GM19025 (cell line): ENCODE data around the gene PRAC1.
"Not testable (repeated sequence)": the region's sequence is repeated elsewhere in the genome, so short reads cannot be mapped to it uniquely, and the experiment has no call there.

ENCODE experiments used
- ATAC-seq: cut with Tn5 transposase; IDR thresholded peaks from one replicate; pipeline ENCODE4 v1.9.1; 2021; ENCODE audit warnings: mild to moderate bottlenecking, low read depth, moderate library complexity; ENCODE audit not compliant: unreplicated experiment

Gene PRAC1

DNA sequence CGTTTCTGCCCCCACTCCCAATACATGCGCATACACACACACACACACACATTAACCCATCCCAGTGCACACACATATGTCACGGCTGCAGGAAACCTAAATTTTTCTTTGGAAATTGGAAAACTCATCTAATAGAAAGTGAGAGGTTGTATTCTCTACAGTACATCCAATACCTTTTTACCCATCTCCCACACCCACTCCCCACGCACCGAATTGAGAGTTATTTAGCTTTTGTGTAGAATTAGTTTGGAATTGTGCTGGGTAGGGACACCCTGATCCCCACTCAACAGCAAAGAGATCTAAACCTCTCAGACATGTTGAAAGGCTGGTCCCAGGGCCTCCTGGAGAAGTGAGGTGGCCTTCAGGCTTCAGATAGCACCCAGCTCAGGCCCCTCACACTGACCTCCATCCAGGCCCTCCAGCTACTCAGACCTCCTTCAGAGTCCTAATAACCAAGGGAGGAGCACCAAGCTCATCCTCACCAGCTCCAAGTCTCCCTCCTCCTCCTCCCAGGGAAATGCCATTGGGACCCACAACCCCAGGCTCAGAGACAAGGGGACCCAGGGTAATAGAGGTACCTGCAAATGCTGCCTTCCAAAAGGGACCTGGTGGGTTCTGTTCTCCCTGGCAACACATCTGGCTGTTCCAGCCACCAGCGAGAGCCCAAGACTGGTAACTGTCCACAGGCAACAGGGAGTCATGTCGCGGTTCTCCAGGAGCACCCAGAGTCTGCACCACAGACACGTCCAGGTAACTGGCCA lies 5.3 kb upstream of the PRAC1 start:
- no peak for ATAC-seq

DNA sequence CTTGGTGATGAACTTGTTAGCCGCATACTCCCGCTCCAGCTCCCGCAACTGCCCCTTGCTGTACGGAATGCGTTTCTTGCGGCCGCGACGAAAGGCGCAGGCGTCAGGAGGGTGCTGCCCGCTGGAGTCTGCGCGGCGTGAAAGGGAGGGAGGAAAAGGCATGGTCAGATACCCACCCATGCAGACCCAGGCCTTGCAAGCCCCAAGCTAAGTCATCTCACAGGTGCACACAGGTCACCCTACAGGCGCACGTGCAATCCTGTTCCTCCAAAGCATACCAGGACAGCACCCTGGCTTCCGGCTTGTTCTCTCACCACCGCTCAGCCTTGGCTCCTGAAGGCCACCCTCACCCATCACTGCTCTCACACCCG lies 4.6 kb upstream of the PRAC1 start:
- ATAC-seq = no peak

DNA sequence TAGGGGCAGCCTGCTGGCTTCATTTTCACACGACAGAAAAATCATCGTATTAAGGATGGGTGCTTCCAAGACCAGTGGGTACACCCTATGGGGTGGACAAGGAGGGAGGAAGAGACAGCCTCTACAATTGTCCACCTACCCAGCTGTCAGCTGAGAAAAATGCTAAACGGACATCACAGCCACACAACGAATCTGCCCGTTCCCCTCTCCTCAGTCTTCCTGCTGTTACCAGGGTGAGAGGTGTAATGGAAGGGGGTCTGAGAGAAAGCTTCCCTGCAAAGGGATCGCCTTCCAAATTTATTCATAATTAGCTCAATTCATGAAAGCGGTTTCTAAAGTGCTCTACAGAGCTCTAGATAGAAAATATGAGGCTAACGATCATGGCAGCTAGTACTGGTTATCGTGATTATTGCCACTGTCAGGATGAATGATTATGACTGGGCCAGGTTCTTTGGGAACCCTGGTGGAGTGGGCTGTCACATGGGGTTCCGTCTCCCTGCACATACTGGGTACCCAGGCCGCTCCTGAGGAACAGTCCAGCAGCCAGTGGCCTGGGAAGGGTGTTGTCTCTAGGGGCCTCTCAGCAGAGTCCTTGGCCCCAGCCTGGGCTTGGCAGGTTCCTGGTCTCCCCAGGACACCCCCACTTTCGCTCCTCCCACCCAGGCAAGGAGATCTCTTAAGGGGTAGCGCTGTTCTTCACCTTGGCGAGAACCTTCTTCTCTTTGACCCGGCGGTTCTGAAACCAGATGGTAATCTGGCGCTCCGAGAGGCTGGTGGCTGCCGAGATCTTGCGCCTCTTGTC lies 4.0 kb upstream of the PRAC1 start:
- ATAC-seq = no peak

DNA sequence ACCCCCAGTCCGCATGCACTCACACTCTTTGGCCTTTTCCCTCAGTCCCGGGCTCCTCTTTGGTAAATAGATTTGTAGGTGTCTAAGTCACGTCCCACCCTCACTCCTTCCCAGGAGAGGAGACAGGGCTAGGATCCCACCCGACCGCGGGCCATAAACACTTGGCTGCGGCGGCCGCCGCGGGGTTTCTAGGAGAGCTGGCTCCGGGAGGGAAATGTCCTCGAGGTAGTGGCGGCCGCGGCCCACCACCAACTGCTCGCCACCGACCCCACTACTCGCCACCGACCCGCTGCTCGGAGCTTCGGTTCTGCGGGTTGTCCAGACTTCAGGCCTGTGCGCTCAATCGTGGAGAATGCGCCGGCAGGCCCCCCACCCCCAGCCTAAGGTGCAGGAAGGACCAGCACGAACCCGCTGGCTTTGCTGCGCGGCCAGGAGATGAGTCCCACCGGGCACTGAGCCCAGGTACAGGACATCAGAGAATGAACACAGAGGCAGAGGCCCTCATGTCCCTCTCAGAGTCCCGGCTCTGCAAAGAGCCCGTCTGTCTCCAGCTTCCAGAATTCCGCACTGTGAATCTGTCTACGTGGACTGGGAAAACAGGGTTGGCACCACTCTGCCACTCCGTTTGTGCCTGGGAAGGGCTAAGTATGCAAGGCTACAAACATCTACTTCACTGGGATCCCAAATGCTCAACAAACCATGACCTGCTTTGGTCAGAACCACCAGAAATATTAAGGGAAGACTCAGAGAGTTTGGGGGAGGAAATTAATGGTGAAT lies 3.2 kb upstream of the PRAC1 start:
- no peak for ATAC-seq

DNA sequence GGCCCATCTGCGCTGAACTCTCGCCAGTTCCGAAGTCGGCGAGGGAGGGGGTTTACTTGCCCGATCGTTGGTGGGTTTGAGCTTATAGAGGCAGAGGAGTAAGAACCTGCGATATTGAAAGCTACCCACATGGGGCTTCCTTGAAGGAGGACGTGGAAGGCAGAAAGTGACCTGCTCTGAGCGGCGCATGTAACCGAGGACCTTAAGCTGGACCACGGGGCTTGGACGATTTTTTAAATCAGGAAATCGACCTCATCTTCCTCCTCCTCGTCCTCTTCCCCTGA lies 2.6 kb upstream of the PRAC1 start:
- ATAC-seq = no peak

DNA sequence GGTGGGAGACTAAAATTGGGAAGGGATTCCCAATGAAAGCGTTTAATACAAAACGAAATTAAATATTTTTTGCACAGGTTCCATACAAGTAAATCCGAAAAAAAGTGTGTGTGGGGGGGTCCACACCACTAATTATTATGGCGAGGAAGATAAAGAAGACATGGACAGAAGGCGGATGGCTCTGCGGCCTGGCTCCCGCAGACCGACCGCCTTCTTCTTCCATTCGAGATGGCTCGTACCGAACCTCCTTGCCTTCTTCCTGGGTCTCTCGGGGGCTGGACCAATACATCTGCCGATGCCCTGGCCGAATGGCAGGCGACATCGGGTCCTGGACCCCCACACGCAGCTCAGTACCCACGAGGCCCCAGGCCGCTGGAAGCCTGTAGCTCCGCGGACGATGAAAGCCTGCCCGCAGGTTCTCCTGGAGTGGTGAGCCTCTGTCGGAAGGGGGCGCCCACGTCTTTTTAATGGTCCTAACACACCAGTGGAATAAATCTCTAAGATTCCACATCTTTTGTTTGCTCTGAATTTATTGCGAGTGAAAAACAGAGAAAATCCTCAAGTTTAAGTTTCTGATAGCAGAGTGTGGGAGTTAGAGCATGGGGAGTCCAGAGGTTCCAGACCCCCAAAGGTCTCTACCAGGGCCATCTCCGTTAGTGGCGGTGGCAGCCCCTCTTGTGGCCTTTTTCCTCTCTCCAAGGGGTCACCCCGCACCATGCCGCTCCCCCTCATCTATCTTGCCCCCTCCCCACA lies 2.1 kb upstream of the PRAC1 start:
- ATAC-seq = no peak

DNA sequence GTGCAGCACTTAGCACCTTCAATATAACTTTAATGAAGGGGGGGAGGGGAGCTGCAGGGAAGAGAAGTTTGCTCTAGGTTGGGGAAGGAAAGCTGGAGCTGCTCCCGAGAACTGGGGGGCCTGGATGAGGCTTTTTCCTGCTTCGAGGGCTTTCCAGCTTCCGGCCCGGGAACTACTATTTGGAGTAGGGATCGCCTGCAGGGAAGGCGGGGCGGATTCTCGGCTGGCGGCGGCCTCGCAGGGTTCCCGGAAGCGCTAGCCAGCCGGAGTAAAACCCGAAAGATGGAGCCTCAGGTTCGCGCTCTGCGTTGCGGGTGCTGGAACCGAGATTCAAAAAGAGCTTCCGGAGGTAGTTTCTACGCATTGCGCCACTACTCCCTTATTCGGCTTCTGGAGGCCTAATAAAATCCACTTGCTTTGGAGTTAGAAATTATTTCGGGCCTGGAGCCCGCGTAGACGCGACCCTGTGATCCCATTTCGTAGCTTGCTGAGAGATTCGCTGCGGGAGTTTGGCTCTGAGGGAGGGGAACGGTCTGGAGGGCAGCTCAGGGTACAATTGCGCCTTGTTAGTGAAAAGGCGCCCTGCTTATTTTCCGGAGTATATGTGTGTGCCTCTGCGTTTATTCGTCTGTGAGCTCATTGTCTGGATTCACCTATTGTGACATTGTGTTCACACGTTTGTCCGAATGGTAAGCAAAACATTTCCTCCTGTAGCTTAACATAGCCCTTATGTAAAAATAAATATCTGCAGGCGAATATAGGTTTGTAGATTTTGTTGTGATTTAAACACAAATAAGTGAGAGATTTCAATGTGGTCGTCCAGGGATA lies 1.3 kb upstream of the PRAC1 start:
- no peak for ATAC-seq

DNA sequence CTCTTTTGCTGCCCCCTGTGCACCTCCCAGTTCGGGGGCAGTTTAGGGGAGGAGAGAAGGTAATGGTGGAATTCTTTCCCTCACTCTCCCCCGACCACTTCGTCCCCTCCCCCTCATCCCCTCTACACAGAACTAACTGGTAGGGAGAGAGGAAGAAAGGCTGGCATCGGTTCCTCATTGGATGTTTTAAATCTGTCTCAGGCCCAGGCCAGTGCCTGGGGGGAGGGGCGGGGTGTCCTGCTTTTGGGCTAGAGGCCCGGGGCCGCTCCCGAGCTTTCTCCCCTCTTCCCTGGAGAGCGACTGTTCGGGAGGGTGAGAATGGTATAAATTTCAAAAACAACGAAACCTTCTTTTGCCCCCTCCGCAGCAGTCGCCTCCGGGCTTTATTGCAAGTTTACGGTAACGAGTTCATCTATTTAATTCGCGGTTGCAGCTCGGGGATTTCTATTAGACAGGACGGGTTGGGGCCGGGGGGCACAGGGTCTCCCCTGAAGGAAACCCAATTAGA lies 651 bp upstream of the PRAC1 start, which contains the start of gene PRAC2:
Gene PRAC2 (plus strand): TSS at position 271 of the 508 bp plus-strand sequence. CDS start 1,226 bp downstream, outside the sequence.
- no peak for ATAC-seq

DNA sequence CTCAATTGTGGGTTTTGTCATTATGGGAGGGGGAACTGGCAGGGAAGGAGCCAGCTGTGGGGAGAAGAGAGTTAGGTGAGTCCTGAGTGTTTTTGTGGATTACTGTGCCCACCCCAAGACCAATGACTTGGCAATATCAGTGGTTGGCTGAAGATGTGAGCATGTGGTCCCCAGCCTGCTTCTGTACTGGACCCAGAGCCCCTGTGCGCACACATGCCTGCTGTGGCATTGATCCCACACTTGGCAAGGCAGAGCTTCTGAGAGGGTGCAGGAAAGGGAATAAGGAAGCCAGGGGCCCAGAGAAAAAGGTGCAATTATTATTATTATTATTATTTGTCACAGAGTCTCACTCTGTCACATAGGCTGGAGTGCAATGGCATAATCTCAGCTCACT lies 1.3 kb downstream of the PRAC1 start:
- no peak for ATAC-seq

DNA sequence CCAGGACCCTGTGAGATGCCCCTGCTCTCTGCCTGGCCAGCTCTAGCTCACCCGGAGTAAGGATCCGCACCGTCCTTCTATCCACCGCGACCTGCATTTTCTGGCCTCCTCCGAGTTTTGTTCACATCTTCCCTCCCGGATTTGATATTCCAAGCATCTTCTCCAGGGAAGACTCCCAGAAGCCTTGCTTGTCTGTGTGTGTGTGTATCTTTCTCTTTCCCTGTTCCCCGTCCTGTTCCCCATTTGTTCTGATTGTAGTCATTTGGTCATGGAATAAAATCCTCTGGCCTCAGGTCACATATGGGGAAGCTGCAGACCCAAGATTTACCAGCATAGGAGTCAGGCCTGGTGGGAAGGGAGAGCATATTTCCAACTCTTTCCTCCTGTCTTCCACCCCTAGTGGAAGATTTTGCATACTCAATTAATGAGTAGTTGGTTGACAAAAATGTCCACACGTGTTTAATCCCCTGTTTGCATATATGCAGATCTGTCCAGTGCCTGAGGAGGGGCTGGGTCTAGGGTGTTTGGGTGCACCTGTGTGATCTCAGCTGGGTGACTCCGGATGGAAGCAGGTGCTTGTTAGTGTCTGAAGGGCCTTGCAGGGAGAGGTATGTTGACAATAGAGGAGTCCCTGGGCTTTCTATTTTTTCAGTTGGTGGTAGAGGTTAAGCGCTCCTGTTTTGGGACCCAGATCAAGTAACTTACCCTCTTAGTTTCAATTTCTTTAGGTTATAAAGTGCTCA lies 1.9 kb downstream of the PRAC1 start:
- ATAC-seq = no peak

DNA sequence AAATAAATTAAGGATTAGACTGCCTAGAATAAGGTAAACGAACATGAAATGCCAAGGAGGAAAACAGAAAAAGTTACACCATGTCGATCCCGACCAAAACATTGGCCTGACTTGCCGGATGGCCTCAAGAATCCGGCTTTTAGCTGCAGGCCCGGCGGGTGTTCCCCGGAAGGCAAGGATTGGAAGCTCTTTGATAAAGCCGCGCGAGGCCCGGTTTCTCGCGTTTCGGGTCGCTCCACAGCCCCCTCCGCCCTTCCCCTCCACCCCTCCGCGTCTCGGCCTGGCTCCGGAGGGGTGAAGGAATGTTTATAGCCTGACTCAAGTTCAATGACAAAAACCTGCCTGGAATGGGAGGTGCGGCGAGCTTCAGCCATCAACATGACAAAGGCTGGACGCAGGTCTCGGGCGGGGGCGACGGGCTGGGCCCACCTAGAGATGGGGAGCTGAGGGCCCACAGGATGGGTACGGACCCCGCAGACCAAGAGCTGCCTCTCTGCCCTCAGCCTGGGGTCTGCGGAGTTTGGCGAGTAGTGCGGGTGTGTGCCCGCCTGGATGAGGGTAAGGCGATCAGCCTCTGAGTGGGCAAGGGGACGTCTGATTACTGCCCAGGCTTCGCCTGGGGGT lies 2.6 kb downstream of the PRAC1 start:
- no peak for ATAC-seq

DNA sequence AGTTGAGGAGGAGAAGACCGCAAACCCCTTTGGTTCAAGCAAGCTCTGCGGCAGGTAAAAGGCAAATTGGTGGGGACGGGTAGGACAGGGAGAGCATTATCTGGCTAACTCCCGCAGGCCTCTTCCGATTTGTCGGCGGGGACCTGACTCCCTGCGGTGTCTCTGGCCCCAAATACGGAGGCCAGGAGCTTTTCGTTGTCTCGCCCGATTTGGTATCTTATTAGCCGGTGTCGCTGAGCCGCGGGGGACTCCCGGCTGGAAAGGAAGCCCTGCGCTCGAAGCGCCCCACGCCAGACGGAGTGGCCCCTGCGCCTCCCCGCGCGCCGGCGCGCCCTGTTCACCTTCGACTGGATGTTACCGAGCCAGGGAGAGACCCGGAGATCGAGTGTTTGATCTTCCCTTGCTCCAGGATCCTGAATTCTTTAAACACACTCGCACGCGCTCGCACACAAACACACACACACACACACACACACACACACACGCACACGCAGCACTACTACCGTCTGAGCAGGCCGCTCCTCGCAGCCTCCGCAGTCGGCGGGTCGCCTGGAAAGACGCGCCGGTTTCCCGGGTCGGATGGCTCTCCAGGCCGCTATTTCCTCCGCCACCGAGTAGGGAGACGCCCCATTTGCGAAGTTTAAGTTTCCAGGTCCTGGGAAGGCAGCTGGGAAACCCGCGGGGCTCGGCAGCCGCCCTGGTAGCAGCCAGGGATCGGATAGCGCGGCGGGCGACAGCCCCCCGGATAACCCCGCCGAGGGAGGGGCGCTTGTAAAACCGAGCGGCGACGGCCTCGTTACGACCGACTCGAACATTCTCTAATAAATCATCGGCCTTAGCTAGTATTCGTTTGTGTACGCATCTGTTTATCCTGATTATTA lies 3.3 kb downstream of the PRAC1 start:
- ATAC-seq = no peak

DNA sequence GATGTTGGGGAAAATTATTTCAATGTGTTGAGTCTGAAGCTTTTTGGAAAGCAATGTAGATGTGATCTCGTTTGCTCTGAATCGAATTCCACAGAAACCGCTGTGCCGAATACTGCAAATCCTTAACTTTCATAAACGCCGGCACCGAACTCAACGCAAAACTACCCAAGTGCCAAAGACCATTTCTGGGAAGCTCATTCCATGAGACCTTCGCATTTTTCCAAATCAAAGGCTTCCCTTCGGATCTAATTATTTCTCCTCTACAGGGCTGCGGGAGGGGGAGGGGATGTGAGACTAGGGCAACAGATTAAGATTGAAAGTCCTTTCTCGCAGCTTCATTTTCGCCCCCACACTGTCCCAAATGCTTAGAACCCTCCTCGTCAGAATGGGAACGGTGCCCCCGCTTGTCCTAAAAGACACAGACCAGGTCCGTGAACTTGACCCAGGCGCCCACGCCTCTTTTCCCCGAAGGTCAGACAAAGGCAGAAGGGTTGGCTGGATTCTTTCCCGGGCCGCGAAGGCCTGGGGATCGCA lies 4.0 kb downstream of the PRAC1 start:
- no peak for ATAC-seq

DNA sequence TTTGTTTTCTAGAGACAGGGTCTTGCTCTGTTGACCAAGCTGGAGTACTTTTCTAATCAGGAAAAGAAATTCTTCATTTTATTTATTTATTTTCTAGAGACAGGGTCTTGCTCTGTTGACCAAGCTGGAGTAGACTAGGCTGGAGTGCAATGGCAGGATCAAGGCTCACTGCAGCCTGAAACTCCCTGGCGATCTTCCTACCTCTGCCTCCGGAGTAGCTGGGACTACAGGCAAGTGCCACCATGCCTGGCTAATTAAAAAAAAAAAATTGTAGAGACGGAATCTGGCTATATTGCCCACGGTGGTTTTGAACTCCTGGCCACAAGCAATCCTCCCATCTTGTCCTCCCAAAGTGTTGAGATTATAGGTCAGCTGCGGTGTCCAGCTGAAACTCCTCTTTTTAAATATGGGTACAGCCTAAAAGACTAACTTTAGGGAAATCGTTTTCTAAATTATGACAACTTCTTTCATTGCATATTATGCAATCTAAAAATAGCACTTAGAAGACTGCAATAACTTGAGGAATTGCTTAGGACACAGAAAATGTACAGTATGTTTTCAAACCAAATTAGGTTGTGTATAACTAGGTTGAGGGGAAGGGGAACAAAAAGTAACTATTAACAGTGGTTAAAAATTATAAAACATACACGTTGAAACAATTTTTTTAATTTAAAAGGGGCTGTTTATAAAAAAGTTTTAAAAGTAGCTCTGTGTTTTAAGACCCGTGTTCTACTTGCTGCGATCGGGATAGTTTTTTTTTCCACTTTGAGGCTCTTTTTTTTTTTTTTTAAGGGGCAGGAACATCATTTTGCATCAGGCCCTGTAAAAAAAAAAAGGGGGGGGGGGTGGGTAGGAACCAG lies 4.7 kb downstream of the PRAC1 start:
- ATAC-seq = no peak

DNA sequence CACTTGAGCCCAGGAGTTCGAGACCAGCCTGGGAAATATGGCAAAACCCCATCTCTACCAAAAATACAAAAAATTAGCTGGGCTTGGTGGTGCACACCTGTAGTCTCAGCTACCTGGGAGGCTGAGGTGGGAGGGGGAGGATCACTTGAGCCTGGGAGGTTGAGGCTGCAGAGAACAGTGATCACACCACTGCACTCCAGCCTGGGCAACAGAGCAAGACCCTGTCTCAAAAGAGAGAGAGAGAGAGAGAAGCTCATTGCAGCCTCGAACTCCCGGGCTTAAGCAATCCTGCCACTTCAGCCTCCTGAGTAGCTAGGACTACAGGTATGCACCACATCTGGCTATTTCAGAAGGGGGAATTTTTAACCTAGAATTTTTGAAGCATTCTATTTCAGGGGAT lies 5.8 kb downstream of the PRAC1 start:
- not testable (repeated sequence) for ATAC-seq
